HG02870 (cell line): ENCODE data around the gene OR7D4.
"Not testable (repeated sequence)": the region's sequence is repeated elsewhere in the genome, so short reads cannot be mapped to it uniquely, and the experiment has no call there.

ENCODE experiments used
- ATAC-seq: cut with Tn5 transposase; IDR thresholded peaks from one replicate; pipeline ENCODE4 v1.9.1; 2021; ENCODE audit warnings: mild to moderate bottlenecking, moderate library complexity; ENCODE audit not compliant: unreplicated experiment

OR7D4 gene

GRCh38 chr19:9219489-9219888 is at the start of gene OR7D4:
TSS of gene OR7D4 (minus strand) at chr19:9219589. CDS start at chr19:9214837, 4,752 bp downstream.
- ATAC-seq: no peak

DNA sequence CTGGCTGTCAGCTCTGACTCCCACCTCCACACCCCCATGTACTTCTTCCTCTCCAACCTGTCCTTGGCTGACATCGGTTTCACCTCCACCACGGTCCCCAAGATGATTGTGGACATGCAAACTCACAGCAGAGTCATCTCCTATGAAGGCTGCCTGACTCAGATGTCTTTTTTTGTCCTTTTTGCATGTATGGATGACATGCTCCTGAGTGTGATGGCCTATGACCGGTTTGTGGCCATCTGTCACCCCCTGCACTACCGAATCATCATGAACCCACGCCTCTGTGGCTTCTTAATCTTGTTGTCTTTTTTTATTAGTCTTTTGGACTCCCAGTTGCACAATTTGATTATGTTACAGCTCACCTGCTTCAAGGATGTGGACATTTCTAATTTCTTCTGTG is 31.8 kb upstream of the OR7D4 start:
- ATAC-seq: no peak

DNA sequence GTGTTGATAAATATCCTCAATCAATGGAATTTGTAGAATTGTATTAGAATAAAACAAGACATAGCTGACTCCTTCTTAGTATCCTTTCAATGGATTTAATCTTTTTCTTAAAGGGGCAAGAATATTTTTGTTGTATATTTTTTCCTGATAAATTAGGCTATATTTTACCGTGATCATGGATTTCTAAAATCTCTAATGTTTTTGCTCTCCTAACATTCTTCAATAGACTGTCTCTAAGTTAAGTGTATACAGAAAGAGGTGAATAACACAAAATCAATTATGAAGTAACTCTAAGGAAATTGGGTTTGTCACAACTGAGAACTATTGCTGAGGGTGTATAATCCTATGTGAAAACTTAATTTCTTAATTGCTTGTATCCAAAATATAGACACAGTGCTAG is 31.2 kb upstream of the OR7D4 start, which contains the start of gene OR7E24:
OR7E24 (plus strand) TSS at position 301 of the 400 bp plus-strand sequence. CDS start 114 bp downstream, outside the sequence.
- ATAC-seq: no peak

GRCh38 chr19:9205501-9206113 is 13.8 kb downstream of the OR7D4 start:
- no peak for ATAC-seq

DNA sequence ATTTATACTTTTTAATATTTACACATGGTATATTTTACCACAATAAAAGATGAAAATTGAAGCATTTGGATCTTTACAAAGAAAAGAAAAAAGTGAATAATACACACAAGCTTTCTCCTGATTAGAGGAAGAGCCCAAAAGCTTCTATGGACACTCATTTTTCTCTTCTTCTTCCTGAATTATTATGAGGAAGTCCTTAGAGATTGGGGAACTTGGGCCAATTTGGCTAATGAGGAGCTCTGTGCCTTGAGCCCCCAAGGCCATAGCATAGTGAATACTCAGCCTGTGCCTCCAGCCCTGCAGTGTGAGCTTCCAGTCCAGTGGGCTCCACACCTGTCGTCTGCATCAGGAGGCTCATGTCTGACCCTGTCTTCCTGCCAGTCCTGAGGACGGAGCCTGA is 21.3 kb downstream of the OR7D4 start:
- not testable (repeated sequence) for ATAC-seq

DNA sequence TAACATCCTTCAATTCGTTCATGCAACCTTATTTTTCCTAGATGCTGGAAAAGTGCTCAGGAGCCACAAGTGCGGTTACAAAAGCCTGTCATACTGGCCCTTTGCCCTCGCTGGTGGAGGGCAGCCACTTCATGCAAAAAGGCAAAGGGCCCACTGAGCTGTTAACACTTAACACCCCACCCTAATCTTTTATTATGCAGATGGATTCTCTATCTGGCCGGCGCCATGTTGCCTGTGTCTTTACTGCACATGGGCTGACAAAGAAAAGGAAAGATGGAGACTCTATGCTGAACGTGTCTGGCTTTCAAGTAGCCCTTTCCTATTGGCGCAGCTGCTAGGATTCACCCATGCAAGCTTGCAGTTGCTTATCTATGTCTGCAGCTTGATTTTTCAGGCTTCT is 29.9 kb downstream of the OR7D4 start:
- no peak for ATAC-seq

DNA sequence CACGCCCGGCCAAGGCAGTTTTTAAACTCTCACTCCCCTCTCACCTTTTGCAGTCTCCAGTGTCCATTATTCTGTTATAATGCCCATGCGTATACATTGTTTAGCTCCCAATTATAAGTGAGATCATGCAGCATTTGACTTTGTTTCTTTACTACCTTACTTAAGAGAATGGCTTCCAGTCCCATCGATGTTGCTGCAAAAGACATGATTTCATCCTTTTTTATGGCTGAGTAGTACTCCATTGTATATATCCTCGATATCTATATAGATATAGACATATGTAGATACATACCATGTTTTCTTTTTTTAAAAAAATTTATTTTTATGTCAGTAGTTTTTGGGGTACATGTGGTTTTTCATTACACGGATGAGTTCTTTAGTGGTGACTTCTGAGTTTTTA is 32.2 kb downstream of the OR7D4 start:
- ATAC-seq: no peak

- no peak for ATAC-seq
These were observed 36.4 kb downstream of the OR7D4 start for GRCh38 chr19:9183000-9183399.

DNA sequence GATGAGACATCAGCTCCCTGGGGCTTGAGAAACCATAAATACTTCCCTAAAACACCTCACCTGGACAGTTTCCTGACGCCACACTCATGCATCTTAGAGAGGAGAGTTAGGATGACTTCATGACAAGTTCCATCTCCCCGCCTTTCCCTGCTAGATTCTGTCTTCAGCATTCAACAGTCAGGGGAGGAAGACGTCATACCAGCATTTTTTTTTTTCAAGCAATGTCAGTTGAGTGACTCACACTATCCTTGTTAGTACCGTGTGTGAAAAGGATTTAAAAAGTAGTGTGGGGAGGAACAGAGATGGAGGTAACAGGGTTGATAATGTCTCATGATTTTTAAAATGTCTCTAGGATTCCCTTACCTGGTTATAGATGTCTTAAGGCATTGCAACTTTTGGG is 40.5 kb downstream of the OR7D4 start, which contains the start of gene OR7D2:
OR7D2 (plus strand) TSS at position 79 of the 400 bp plus-strand sequence. CDS start 6,803 bp downstream, outside the sequence.
- no peak for ATAC-seq

DNA sequence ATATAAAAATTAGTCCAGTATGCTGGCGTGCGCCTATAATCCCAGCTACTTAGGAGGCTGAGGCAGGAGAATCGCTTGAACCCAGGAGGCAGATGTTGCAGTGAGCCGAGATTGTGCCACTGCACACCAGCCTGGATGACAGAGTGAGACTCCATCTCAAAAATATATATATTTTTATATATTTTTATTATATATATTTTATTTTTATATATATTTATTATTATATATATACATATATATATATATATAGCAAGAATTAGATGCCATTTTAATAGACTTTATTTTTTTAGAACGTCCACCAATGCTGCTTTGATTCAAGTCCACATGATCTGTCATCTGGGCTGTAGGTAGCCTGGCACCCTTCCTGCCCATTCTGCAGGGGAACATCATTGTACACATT is 44.1 kb downstream of the OR7D4 start:
- no peak for ATAC-seq

DNA sequence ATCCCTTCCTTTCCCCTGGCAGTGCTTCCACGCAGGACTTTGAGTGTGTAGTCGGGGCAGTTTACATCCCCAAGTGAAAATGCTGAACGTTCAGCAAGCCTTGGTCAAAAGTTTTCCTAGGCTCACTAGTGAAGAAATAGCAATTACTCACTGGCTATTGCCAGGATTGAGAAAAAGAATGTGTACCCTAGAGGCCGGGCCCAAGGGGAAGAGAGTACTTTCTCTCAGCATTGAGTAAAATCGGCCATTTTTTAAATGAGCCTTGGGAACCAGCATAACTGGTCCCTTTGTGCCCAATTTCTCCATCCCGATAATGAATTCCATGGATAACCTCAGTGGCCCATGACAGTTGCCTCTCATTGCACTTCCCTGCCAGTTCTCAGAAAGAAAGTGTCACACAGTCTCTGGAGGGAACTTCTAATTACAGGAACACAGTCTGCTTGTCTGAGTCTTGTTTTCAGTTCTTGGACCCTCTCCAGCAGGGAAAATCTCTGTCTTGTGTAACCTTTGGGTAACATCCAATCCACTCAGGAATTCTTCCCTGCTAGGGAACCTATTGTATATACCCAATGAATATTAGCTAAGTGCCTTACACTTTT is 47.9 kb downstream of the OR7D4 start:
- no peak for ATAC-seq

- no peak for ATAC-seq
These were observed 52.5 kb downstream of the OR7D4 start for GRCh38 chr19:9166846-9167245.

GRCh38 chr19:9165261-9165660 is 54.1 kb downstream of the OR7D4 start:
- no peak for ATAC-seq

DNA sequence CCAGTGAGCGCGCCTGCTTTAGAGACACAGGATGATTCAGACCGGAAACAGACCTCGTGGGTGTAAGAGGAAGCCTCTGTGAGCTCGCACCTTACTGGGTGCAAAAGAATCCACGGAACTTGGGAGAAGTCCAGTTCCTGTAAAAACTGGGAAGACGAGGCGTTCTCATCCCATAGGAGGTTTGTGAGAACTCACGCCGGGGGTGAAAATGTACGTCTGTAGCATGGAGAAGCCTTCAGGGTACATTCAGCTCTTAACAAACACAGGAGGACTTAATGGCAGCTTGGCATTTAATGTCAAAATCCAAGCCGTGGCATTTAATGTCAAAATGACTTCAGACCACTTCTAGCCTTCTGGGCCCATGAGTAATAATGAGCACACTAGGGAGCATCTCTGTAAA is 58.0 kb downstream of the OR7D4 start:
- ATAC-seq: no peak
